Measurements from ENCODE around the gene UBE2G2. TPM values are rescaled to one million over a fixed set of nuclear protein-coding genes. Genes with fewer than 3 reads are reported as not detected.

Gene UBE2G2
- total RNA-seq, 4 donors from 2014 or later: 90.4 to 127 (median 95.3) TPM

GRCh38 chr21:44805859-44806258 lies 4.2 kb upstream of the UBE2G2 start:
- intact Hi-C loops (cut with DNase I): no loop called here
- no peak for DNase-seq
- 85 to 90% methylated on average over 4 of the region's 4 CpGs for WGBS, 2 donors
- Histone ChIP-seq H3K36me3 (peaks cover 25 to 44% of the 10 kb centered on the region in 2 donors), H3K4me1 (peaks cover 7 to 10% of the 10 kb centered on the region in 2 donors), H3K4me3 (replicated peaks in 1 of 3) (no peak overlapping the region), H3K27me3 (no peaks in the 10 kb centered on the region), H3K9me3 (no peaks in the 10 kb centered on the region), H3K27ac (no peak overlapping the region)
- TF ChIP-seq, protein P1, sequence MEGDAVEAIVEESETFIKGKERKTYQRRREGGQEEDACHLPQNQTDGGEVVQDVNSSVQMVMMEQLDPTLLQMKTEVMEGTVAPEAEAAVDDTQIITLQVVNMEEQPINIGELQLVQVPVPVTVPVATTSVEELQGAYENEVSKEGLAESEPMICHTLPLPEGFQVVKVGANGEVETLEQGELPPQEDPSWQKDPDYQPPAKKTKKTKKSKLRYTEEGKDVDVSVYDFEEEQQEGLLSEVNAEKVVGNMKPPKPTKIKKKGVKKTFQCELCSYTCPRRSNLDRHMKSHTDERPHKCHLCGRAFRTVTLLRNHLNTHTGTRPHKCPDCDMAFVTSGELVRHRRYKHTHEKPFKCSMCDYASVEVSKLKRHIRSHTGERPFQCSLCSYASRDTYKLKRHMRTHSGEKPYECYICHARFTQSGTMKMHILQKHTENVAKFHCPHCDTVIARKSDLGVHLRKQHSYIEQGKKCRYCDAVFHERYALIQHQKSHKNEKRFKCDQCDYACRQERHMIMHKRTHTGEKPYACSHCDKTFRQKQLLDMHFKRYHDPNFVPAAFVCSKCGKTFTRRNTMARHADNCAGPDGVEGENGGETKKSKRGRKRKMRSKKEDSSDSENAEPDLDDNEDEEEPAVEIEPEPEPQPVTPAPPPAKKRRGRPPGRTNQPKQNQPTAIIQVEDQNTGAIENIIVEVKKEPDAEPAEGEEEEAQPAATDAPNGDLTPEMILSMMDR (IDR thresholded peaks at IDR 0.05): no peak
- TF ChIP-seq POLR2A (IDR thresholded peaks at IDR 0.05): no peak

DNA sequence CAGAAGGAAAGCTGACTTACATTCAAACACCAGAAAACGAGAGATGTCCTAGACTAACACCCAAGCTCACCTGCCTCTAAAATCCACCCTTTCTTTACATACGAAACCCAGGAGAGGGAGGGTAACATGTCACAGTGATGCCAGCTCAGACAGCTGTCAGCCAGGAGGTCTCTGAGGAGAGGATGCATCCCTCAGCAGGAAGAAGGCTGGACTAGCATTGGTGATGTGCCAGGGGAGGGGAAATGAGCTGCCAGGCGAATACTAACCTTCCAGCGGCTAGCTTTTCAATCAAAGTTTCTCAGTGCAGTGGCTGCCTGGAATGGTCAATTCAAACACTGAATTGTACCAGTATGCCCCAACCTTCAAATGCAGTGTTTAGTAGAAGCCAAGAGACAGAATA lies 3.6 kb upstream of the UBE2G2 start:
- TF ChIP-seq, protein P1 (IDR thresholded peaks at IDR 0.05): no peak
- no peak for TF ChIP-seq POLR2A (IDR thresholded peaks at IDR 0.05)
- 85 to 87% methylated on average over 4 of the region's 4 CpGs for WGBS, 2 donors

GRCh38 chr21:44804762-44805161 lies 3.1 kb upstream of the UBE2G2 start:
- no peaks in the 10 kb centered on the region for H3K9me3 ChIP-seq
- H3K4me1 ChIP-seq: peaks cover 18 to 21% of the 10 kb centered on the region in 2 donors
- H3K27me3 ChIP-seq: no peaks in the 10 kb centered on the region
- H3K36me3 ChIP-seq: peaks cover 25 to 40% of the 10 kb centered on the region in 2 donors
- TF ChIP-seq, protein P1 (IDR thresholded peaks at IDR 0.05): no peak
- TF ChIP-seq POLR2A (IDR thresholded peaks at IDR 0.05): no peak
- intact Hi-C loops (cut with DNase I): loop anchor here (5.0 kb wide), 1 partner anchor 68 kb away; the partner anchor contains the start of gene PTTG1IP
- no peak overlapping the region for H3K4me3 ChIP-seq (replicated peaks in 1 of 3)
- DNase-seq: no peak
- H3K27ac ChIP-seq: no peak overlapping the region
- 80 to 85% methylated on average over 6 of the region's 6 CpGs for WGBS, 2 donors

More for the DNA sequence above, 3.6 kb upstream of the UBE2G2 start:
- Histone ChIP-seq H3K36me3 (peaks cover 25 to 40% of the 10 kb centered on the region in 2 donors), H3K9me3 (no peaks in the 10 kb centered on the region), H3K4me3 (replicated peaks in 1 of 3) (no peak overlapping the region), H3K27me3 (no peaks in the 10 kb centered on the region), H3K27ac (no peak overlapping the region), H3K4me1 (peaks cover 14 to 16% of the 10 kb centered on the region in 2 donors)
- intact Hi-C loops (cut with DNase I): no loop called here
- no peak for DNase-seq

DNA sequence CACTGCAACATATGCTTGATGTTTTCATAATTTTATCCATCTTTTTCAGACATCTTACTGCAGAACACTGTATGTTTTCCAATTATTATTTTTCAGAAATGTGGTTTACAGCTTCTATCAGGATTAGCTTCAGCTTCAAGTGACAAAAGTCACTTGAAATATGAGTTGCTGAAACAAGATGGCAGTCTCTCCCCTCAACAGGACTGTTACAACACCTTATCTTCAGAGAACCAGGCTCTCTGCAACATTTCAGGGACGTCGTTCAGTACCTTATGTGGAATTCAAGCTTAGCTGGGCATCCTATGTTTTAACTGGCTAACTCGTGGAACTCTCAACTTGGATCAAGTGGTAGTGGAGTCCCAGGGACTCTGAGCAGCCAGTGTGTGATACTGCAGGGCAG lies 2.0 kb upstream of the UBE2G2 start:
- intact Hi-C loops (cut with DNase I): loop anchor here (5.0 kb wide), 1 partner anchor 69 kb away; the partner anchor contains the start of gene PTTG1IP
- Histone ChIP-seq H3K4me1 (peaks cover 28 to 32% of the 10 kb centered on the region in 2 donors), H3K27me3 (no peaks in the 10 kb centered on the region), H3K36me3 (peaks cover 16 to 35% of the 10 kb centered on the region in 2 donors), H3K27ac (no peak overlapping the region), H3K4me3 (replicated peaks in 1 of 3) (no peak overlapping the region), H3K9me3 (no peaks in the 10 kb centered on the region)
- 45 to 57% methylated on average over 3 of the region's 3 CpGs for WGBS, 2 donors
- TF ChIP-seq POLR2A (IDR thresholded peaks at IDR 0.05): no peak
- TF ChIP-seq, protein P1 (IDR thresholded peaks at IDR 0.05): no peak
- no peak for DNase-seq

DNA sequence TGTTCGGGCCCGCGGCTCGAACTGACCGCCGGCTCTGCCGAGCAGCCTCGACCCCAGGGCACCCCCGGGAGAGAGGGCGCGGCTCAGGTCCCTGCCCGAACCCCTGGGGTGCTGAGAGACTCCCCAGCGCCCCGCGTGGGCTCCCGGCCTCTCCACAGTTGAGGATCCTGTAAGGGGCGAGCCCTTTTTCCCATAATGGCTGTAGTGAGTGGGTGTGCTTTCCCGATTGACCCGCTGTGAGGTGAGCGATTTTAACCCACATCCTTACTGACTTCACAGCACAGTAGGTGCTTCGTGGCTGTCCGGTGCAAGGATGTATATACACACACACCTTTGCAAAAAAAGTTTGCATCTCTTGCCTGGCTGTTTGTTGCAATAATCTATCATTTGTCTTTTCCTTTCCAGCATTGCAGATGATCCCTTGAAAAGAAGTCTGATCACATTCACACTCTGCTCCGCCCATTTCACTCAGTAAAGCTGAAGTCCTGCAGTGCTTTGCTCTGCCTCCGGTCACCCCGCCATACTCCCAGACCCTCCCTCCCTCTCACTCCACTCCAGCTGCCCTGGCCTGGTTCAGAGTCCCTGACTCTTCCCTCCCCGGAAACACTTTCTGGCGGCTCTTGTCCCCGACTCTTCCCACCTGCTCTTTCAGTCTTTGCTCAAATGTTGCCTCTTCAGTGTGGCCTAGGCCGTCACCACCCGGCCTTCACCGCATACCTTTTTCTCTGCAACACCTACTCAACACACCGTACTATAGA lies 955 bp upstream of the UBE2G2 start:
- Histone ChIP-seq H3K27ac (peak overlapping the region in 1 of 3 donors; percentile 58), H3K9me3 (no peaks in the 10 kb centered on the region), H3K36me3 (peaks cover 14 to 25% of the 10 kb centered on the region in 2 donors), H3K4me1 (peaks cover 28 to 36% of the 10 kb centered on the region in 2 donors), H3K4me3 (replicated peaks in 1 of 3) (peak overlapping the region; percentile 36 to 90 (median 81)), H3K27me3 (no peaks in the 10 kb centered on the region)
- WGBS, 2 donors: 29 to 31% methylated on average over 23 to 25 of the region's 32 CpGs
- intact Hi-C loops (cut with DNase I): loop anchor here (5.0 kb wide), 1 partner anchor 70 kb away; the partner anchor contains the start of gene PTTG1IP
- no peak for DNase-seq
- TF ChIP-seq POLR2A (IDR thresholded peaks at IDR 0.05): no peak
- TF ChIP-seq, protein P1 (IDR thresholded peaks at IDR 0.05): no peak
